A673 (cell line): ENCODE results near the gene DPP10. TPM values are rescaled to one million over a fixed set of nuclear protein-coding genes. Genes with fewer than 3 reads are reported as not detected.

Experiments
- BruUV-seq: library from RNA; stranded (reverse); fragments of 400-500 nt; replicated peaks from 2 replicates; lab custom pipeline; 2021; lab: Mats Ljungman, UMichigan
- CTCF ChIA-PET: fragments of 300-600 bp; sonication (Branson Sonifier 250); formaldehyde crosslinking; loops from one replicate; lab custom pipeline; 2022; ENCODE audit warnings: antibody characterized with exemption; lab: Charles Lee
- POLR2A ChIA-PET: fragments of 300-600 bp; sonication (Branson Sonifier 250); formaldehyde crosslinking; loops from one replicate; lab custom pipeline; 2022; ENCODE audit warnings: antibody characterized with exemption; ENCODE audit not compliant: low non-redundant PET; lab: Charles Lee
- DNase-seq: peaks from one replicate; pipeline ENCODE4 v3.0.0-alpha.2; 2015; ENCODE audit warnings: low spot score
- H3K27ac ChIP-seq: fragments of 200-600 bp; sonication (generic); 2 replicates; pipeline ENCODE4 v1.5.1; 2016; ENCODE audit warnings: mixed run types, low read depth, mild to moderate bottlenecking, mixed read lengths, antibody characterized with exemption, low read length; ENCODE audit not compliant: poor library complexity, severe bottlenecking
- H3K27me3 ChIP-seq: fragments of 200-600 bp; sonication (generic); replicated peaks from 2 replicates; pipeline ENCODE4 v1.6.1; 2017; ENCODE audit warnings: mixed run types, low read depth, mild to moderate bottlenecking, mixed read lengths, antibody characterized with exemption, low read length; ENCODE audit not compliant: insufficient read depth, poor library complexity
- H3K36me3 ChIP-seq: fragments of 200-600 bp; sonication (generic); 2 replicates; pipeline ENCODE4 v1.6.1; 2016; ENCODE audit warnings: mixed run types, mild to moderate bottlenecking, mixed read lengths, antibody characterized with exemption, low read length; ENCODE audit not compliant: insufficient read depth, poor library complexity, severe bottlenecking
- H3K4me1 ChIP-seq: fragments of 200-600 bp; sonication (generic); 2 replicates; pipeline ENCODE4 v1.6.1; 2017; ENCODE audit warnings: mixed run types, mild to moderate bottlenecking, mixed read lengths, antibody characterized with exemption, low read length; ENCODE audit not compliant: insufficient read depth, poor library complexity, severe bottlenecking
- H3K4me3 ChIP-seq: fragments of 200-600 bp; sonication (generic); 2 replicates; pipeline ENCODE4 v1.5.1; 2016; ENCODE audit warnings: low read depth, mixed run types, mild to moderate bottlenecking, mixed read lengths, low read length; ENCODE audit not compliant: poor library complexity, severe bottlenecking
- H3K9me3 ChIP-seq: fragments of 200-600 bp; sonication (generic); 2 replicates; pipeline ENCODE4 v1.6.1; 2016; ENCODE audit warnings: mixed run types, low read depth, mild to moderate bottlenecking, mixed read lengths, antibody characterized with exemption, low read length; ENCODE audit not compliant: poor library complexity, severe bottlenecking
- CTCF ChIP-seq: fragments of 300-800, 200-600 bp; sonication (generic); conservative IDR thresholded peaks from 2 replicates; pipeline ENCODE4 v1.5.1; 2017; ENCODE audit warnings: low read depth, mild to moderate bottlenecking, antibody characterized with exemption, low read length, moderate library complexity, mixed read lengths
- EZH2 ChIP-seq: fragments of 200-600 bp; sonication (generic); IDR thresholded peaks from 2 replicates; pipeline ENCODE4 v1.6.1; 2017; ENCODE audit warnings: borderline replicate concordance, low read depth, mild to moderate bottlenecking, mixed read lengths, antibody characterized with exemption, low read length; ENCODE audit not compliant: poor library complexity, severe bottlenecking
- intact Hi-C: fragments of 100-400 bp; cut with micrococcal nuclease; formaldehyde crosslinking; loops from one replicate; pipeline ENCODE4 v1.10.0; 2022; ENCODE audit not compliant: unreplicated experiment
- total RNA-seq: library from RNA; stranded (reverse); gene quantifications from 2 replicates; pipeline ENCODE4 v1.2.3, GENCODE V29; 2021

DPP10 gene
- total RNA-seq, 1 experiment from 2014 or later, result not detected

GRCh38 chr2:114426756-114427155 lies 15.7 kb upstream of the DPP10 start:
- Histone ChIP-seq H3K4me1 (no peaks in the 10 kb centered on the region), H3K4me3 (no peak overlapping the region), H3K36me3 (no peaks in the 10 kb centered on the region), H3K27ac (no peak overlapping the region), H3K9me3 (no peaks in the 10 kb centered on the region), H3K27me3 (no peaks in the 10 kb centered on the region)
- ChIA-PET POLR2A (no interaction called here), CTCF (no interaction called here)
- no peak for TF ChIP-seq CTCF
- TF ChIP-seq EZH2, result no peak
- no peak for DNase-seq
- BruUV-seq, result no TSS peak
- intact Hi-C loops, result no loop called here

- Histone ChIP-seq H3K9me3 (no peaks in the 10 kb centered on the region), H3K27ac (no peak overlapping the region), H3K4me3 (no peak overlapping the region), H3K27me3 (no peaks in the 10 kb centered on the region), H3K4me1 (no peaks in the 10 kb centered on the region), H3K36me3 (no peaks in the 10 kb centered on the region)
- DNase-seq, result no peak
- BruUV-seq, result no TSS peak
- POLR2A ChIA-PET, result no interaction called here
- intact Hi-C loops, result no loop called here
- TF ChIP-seq CTCF (no peak), EZH2 (no peak)
- CTCF ChIA-PET, result no interaction called here
These were observed 6.1 kb upstream of the DPP10 start for GRCh38 chr2:114436329-114436728.

GRCh38 chr2:114446571-114446970 lies 4.1 kb downstream of the DPP10 start:
- ChIA-PET POLR2A (no interaction called here), CTCF (no interaction called here)
- intact Hi-C loops, result no loop called here
- Histone ChIP-seq H3K27me3 (no peaks in the 10 kb centered on the region), H3K4me1 (no peaks in the 10 kb centered on the region), H3K4me3 (no peak overlapping the region), H3K9me3 (no peaks in the 10 kb centered on the region), H3K27ac (no peak overlapping the region), H3K36me3 (no peaks in the 10 kb centered on the region)
- no TSS peak for BruUV-seq
- no peak for DNase-seq
- TF ChIP-seq EZH2 (no peak), CTCF (no peak)
